Measurements from ENCODE around the gene GSG1L. TPM values are rescaled to one million over a fixed set of nuclear protein-coding genes. Genes with fewer than 3 reads are reported as not detected.

Gene GSG1L
- polyA plus RNA-seq, 3 donors = not detected

DNA sequence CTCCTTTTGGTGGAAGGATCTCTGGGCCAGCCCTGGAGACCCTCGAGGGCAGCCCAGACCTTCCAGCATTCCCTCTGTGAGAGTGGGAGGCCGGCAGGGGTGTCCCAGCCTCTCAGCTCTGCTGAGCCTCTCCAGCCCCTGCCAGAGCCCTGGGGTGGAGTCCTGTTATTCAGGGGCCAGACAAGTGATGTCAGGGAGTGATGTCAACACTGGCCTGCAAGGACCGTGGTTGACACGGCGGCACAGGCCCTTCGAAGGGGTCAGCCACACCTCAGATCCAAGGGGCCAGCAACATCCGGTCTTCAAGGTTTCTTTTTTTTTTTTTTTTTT is 282.4 kb downstream of the GSG1L start:
- Mint-ChIP-seq H3K9me3 (no peaks in the 10 kb centered on the region), H3K27me3 (ENCODE audit: low read depth in 3 of 3) (peaks cover 0 to 4% (median 2%) of the 10 kb centered on the region in 3 donors), H3K4me3 (no peak overlapping the region), H3K4me1 (no peaks in the 10 kb centered on the region), H3K36me3 (peaks cover 3 to 13% of the 10 kb centered on the region in 2 donors), H3K27ac (no peak overlapping the region)
- 57% methylated on average over 1 of the region's 7 CpGs for WGBS (ENCODE audit: insufficient coverage)
- H3K27me3 ChIP-seq (ENCODE audit: control insufficient read depth in 2 of 2, insufficient read depth in 2 of 2, low read length in 2 of 2) = no peaks in the 10 kb centered on the region
- no peak for DNase-seq
- H2AFZ ChIP-seq (ENCODE audit: insufficient read depth, low read depth, low read length, poor library complexity, severe bottlenecking) = no peak overlapping the region
- intact Hi-C loops (cut with micrococcal nuclease) = no loop called here
- H4K20me1 ChIP-seq (ENCODE audit: insufficient read depth, low read length) = no peaks in the 10 kb centered on the region
- H3K27ac ChIP-seq (ENCODE audit: low read depth in 1 of 2, low read length in 2 of 2) = no peak overlapping the region
- H3K79me2 ChIP-seq (ENCODE audit: insufficient read depth, low read length) = no peaks in the 10 kb centered on the region
- no peaks in the 10 kb centered on the region for H3K4me1 ChIP-seq (ENCODE audit: control insufficient read depth in 1 of 2, insufficient read depth in 2 of 2, low read length in 2 of 2)
- peaks cover 0 to 3% of the 10 kb centered on the region in 2 donors for H3K36me3 ChIP-seq (replicated peaks in 1 of 2; ENCODE audit: control insufficient read depth in 1 of 2, insufficient read depth in 2 of 2, low read length in 2 of 2)
- TF ChIP-seq, protein P1, sequence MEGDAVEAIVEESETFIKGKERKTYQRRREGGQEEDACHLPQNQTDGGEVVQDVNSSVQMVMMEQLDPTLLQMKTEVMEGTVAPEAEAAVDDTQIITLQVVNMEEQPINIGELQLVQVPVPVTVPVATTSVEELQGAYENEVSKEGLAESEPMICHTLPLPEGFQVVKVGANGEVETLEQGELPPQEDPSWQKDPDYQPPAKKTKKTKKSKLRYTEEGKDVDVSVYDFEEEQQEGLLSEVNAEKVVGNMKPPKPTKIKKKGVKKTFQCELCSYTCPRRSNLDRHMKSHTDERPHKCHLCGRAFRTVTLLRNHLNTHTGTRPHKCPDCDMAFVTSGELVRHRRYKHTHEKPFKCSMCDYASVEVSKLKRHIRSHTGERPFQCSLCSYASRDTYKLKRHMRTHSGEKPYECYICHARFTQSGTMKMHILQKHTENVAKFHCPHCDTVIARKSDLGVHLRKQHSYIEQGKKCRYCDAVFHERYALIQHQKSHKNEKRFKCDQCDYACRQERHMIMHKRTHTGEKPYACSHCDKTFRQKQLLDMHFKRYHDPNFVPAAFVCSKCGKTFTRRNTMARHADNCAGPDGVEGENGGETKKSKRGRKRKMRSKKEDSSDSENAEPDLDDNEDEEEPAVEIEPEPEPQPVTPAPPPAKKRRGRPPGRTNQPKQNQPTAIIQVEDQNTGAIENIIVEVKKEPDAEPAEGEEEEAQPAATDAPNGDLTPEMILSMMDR (IDR thresholded peaks at IDR 0.05) = no peak
- H3K4me2 ChIP-seq (replicated peaks; ENCODE audit: extremely low read depth, low read length, poor library complexity, severe bottlenecking) = no peak overlapping the region
- no peaks in the 10 kb centered on the region for H3K9me3 ChIP-seq (replicated peaks in 1 of 2; ENCODE audit: control insufficient read depth in 1 of 2, insufficient read depth in 1 of 2, low read length in 2 of 2)
- H3K4me3 ChIP-seq (replicated peaks in 1 of 3; ENCODE audit: low read depth in 2 of 3, low read length in 3 of 3) = no peak overlapping the region
- H3K9ac ChIP-seq (ENCODE audit: insufficient read depth, low read length, poor library complexity, severe bottlenecking) = no peak overlapping the region

DNA sequence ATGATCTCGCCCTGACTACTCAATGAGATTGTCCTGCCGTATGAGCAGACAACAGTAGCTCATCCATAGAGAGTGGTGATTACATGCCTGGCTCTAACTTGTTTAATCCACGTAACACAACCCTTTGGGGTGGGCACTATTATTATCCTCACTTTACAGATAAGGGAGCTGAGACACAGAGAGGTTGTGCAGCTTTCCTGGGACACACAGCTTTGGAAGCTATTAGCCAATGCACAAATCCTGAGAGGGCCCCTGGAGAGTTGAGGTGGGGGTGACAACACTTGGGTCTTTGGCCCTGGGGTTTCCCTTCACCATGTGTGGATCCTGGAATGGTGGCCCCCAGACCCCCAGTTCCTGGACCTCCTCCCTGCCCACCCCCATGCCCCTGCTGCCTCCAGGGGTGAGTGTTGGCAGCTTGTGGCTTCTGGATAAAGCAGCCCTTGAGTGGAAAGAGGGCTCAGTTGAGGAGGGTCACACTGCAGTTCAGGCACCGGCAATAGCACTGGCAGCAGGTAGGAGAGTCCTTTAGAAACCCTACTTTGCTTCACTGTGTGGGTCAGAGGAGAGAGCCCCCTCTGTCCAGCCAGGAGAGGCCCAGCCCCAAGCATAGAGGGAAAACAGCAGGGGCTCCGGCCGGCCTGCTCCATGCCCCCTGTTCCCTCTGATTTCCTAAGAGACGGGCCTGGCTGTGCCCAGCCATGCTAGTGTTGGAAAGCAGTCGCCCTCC is 282.9 kb downstream of the GSG1L start:
- peaks cover 0 to 3% of the 10 kb centered on the region in 2 donors for H3K36me3 ChIP-seq (replicated peaks in 1 of 2; ENCODE audit: control insufficient read depth in 1 of 2, insufficient read depth in 2 of 2, low read length in 2 of 2)
- TF ChIP-seq, protein P1 (IDR thresholded peaks at IDR 0.05) = no peak
- H2AFZ ChIP-seq (ENCODE audit: insufficient read depth, low read depth, low read length, poor library complexity, severe bottlenecking) = no peak overlapping the region
- no peaks in the 10 kb centered on the region for H3K9me3 ChIP-seq (replicated peaks in 1 of 2; ENCODE audit: control insufficient read depth in 1 of 2, insufficient read depth in 1 of 2, low read length in 2 of 2)
- Mint-ChIP-seq H3K27me3 (ENCODE audit: low read depth in 3 of 3) (peaks cover 0 to 4% (median 3%) of the 10 kb centered on the region in 3 donors), H3K4me3 (no peak overlapping the region), H3K9me3 (no peaks in the 10 kb centered on the region), H3K4me1 (no peaks in the 10 kb centered on the region), H3K36me3 (peaks cover 3 to 13% of the 10 kb centered on the region in 2 donors), H3K27ac (no peak overlapping the region)
- H3K4me1 ChIP-seq (ENCODE audit: control insufficient read depth in 1 of 2, insufficient read depth in 2 of 2, low read length in 2 of 2) = no peaks in the 10 kb centered on the region
- no peak overlapping the region for H3K4me3 ChIP-seq (replicated peaks in 1 of 3; ENCODE audit: low read depth in 2 of 3, low read length in 3 of 3)
- no peaks in the 10 kb centered on the region for H3K27me3 ChIP-seq (ENCODE audit: control insufficient read depth in 2 of 2, insufficient read depth in 2 of 2, low read length in 2 of 2)
- H3K4me2 ChIP-seq (replicated peaks; ENCODE audit: extremely low read depth, low read length, poor library complexity, severe bottlenecking) = no peak overlapping the region
- H3K79me2 ChIP-seq (ENCODE audit: insufficient read depth, low read length) = no peaks in the 10 kb centered on the region
- WGBS (ENCODE audit: insufficient coverage) = 89% methylated on average over 7 of the region's 8 CpGs
- intact Hi-C loops (cut with micrococcal nuclease) = no loop called here
- H3K27ac ChIP-seq (ENCODE audit: low read depth in 1 of 2, low read length in 2 of 2) = no peak overlapping the region
- H4K20me1 ChIP-seq (ENCODE audit: insufficient read depth, low read length) = no peaks in the 10 kb centered on the region
- H3K9ac ChIP-seq (ENCODE audit: insufficient read depth, low read length, poor library complexity, severe bottlenecking) = no peak overlapping the region
- no peak for DNase-seq

Measured in CD14-positive monocyte (primary cell).